HAP-1 (cell line): ENCODE data around the gene MIS18A.

Experiments used
- DNase-seq, 2 experiments: peaks; one replicate each; pipeline ENCODE4 v3.0.0-alpha.2; 2016 to 2020; ENCODE audit warnings: low spot score in 2 of 2
- H3K27me3 ChIP-seq: fragments of 250-450 bp; sonication (Bioruptor Pico); 2 replicates; pipeline ENCODE4 v1.5.1; 2020; ENCODE audit warnings: low read depth, mild to moderate bottlenecking, moderate library complexity
- H3K36me3 ChIP-seq: fragments of 250-450 bp; sonication (Bioruptor Pico); replicated peaks from 2 replicates; pipeline ENCODE4 v1.5.1; 2020; ENCODE audit warnings: mild to moderate bottlenecking
- H3K4me1 ChIP-seq: fragments of 250-450 bp; sonication (Bioruptor Pico); 2 replicates; pipeline ENCODE4 v1.5.1; 2020; ENCODE audit warnings: mild to moderate bottlenecking
- H3K4me3 ChIP-seq: fragments of 250-450 bp; sonication (Bioruptor Pico); 2 replicates; pipeline ENCODE4 v1.5.1; 2020; ENCODE audit warnings: mild to moderate bottlenecking, moderate library complexity
- H3K9me3 ChIP-seq: fragments of 250-450 bp; sonication (Bioruptor Pico); 2 replicates; pipeline ENCODE4 v1.5.1; 2020; ENCODE audit warnings: mild to moderate bottlenecking, moderate library complexity
- in situ Hi-C: fragments of 300-500 bp; cut with MboI; formaldehyde crosslinking; loops from 3 replicates; pipeline ENCODE4 v1.14.3; 2020; ENCODE audit warnings: low sequenced_read_pairs, inconsistent platforms, mixed read lengths

The MIS18A gene

GRCh38 chr21:32257962-32258785 lies 20.7 kb downstream of the MIS18A start:
- peak; percentile 70 to 77 for DNase-seq
- in situ Hi-C loops = loop anchor here (25.0 kb wide), 1 partner anchor 471 kb away; no protein-coding TSS in a partner anchor
- no peak overlapping the region for H3K4me3 ChIP-seq
- H3K9me3 ChIP-seq = no peaks in the 10 kb centered on the region
- no peaks in the 10 kb centered on the region for H3K36me3 ChIP-seq
- peaks cover 5% of the 10 kb centered on the region; the same call in 1 of the 2 replicates for H3K27me3 ChIP-seq
- H3K4me1 ChIP-seq = no peaks in the 10 kb centered on the region

- Histone ChIP-seq H3K4me1 (no peaks in the 10 kb centered on the region), H3K9me3 (no peaks in the 10 kb centered on the region), H3K27me3 (peaks cover 8% of the 10 kb centered on the region), H3K4me3 (no peak overlapping the region), H3K36me3 (no peaks in the 10 kb centered on the region)
- in situ Hi-C loops = loop anchor here (25.0 kb wide), 1 partner anchor 470 kb away; no protein-coding TSS in a partner anchor
- DNase-seq = peak in 1 of 2 experiments; percentile 21
Measured at GRCh38 chr21:32256873-32257620, 21.8 kb downstream of the MIS18A start.

- Histone ChIP-seq H3K9me3 (no peaks in the 10 kb centered on the region), H3K27me3 (peaks cover 8% of the 10 kb centered on the region), H3K4me1 (no peaks in the 10 kb centered on the region), H3K4me3 (no peak overlapping the region), H3K36me3 (no peaks in the 10 kb centered on the region)
- in situ Hi-C loops = loop anchor here (25.0 kb wide), 1 partner anchor 469 kb away; no protein-coding TSS in a partner anchor
- DNase-seq = no peak
Measured at GRCh38 chr21:32256251-32256650, 22.6 kb downstream of the MIS18A start.

- H3K27me3 ChIP-seq = peaks cover 12% of the 10 kb centered on the region
- no peak overlapping the region for H3K4me3 ChIP-seq
- no peaks in the 10 kb centered on the region for H3K9me3 ChIP-seq
- in situ Hi-C loops = loop anchor here (25.0 kb wide), 1 partner anchor 466 kb away; no protein-coding TSS in a partner anchor
- no peak for DNase-seq
- H3K4me1 ChIP-seq = no peaks in the 10 kb centered on the region
- no peaks in the 10 kb centered on the region for H3K36me3 ChIP-seq
Measured at GRCh38 chr21:32253215-32253641, 25.6 kb downstream of the MIS18A start.

- peaks cover 13% of the 10 kb centered on the region for H3K27me3 ChIP-seq
- no peaks in the 10 kb centered on the region for H3K9me3 ChIP-seq
- in situ Hi-C loops = loop anchor here (25.0 kb wide), 1 partner anchor 465 kb away; no protein-coding TSS in a partner anchor
- no peak for DNase-seq
- no peaks in the 10 kb centered on the region for H3K36me3 ChIP-seq
- H3K4me1 ChIP-seq = no peaks in the 10 kb centered on the region
- no peak overlapping the region for H3K4me3 ChIP-seq
Measured at GRCh38 chr21:32252136-32252535, 26.7 kb downstream of the MIS18A start.

- in situ Hi-C loops = loop anchor here (25.0 kb wide), 1 partner anchor 462 kb away; no protein-coding TSS in a partner anchor
Measured at GRCh38 chr21:32249511-32250280, 29.2 kb downstream of the MIS18A start.

GRCh38 chr21:32248571-32249461 lies 30.0 kb downstream of the MIS18A start:
- H3K36me3 ChIP-seq = no peaks in the 10 kb centered on the region
- H3K9me3 ChIP-seq = no peaks in the 10 kb centered on the region
- peaks cover 13% of the 10 kb centered on the region for H3K27me3 ChIP-seq
- H3K4me1 ChIP-seq = no peaks in the 10 kb centered on the region
- in situ Hi-C loops = no loop called here
- no peak overlapping the region for H3K4me3 ChIP-seq
- DNase-seq = no peak

More at GRCh38 chr21:32249511-32250280, 29.2 kb downstream of the MIS18A start:
- Histone ChIP-seq H3K36me3 (no peaks in the 10 kb centered on the region), H3K27me3 (peaks cover 13% of the 10 kb centered on the region), H3K9me3 (no peaks in the 10 kb centered on the region), H3K4me3 (no peak overlapping the region), H3K4me1 (no peaks in the 10 kb centered on the region)
- no peak for DNase-seq

- in situ Hi-C loops = no loop called here
Measured at GRCh38 chr21:32246571-32247140, 32.2 kb downstream of the MIS18A start.

GRCh38 chr21:32245971-32246370 lies 32.9 kb downstream of the MIS18A start:
- no peaks in the 10 kb centered on the region for H3K4me1 ChIP-seq
- in situ Hi-C loops = no loop called here

More at GRCh38 chr21:32246571-32247140, 32.2 kb downstream of the MIS18A start:
- DNase-seq = no peak
- H3K4me1 ChIP-seq = no peaks in the 10 kb centered on the region
- no peak overlapping the region for H3K4me3 ChIP-seq
- peaks cover 11% of the 10 kb centered on the region for H3K27me3 ChIP-seq
- no peaks in the 10 kb centered on the region for H3K9me3 ChIP-seq
- H3K36me3 ChIP-seq = no peaks in the 10 kb centered on the region

GRCh38 chr21:32240851-32241687 lies 37.8 kb downstream of the MIS18A start:
- no peaks in the 10 kb centered on the region for H3K36me3 ChIP-seq
- no peak for DNase-seq
- H3K4me1 ChIP-seq = no peaks in the 10 kb centered on the region
- in situ Hi-C loops = no loop called here
- H3K27me3 ChIP-seq = 0 out of 2 replicates have a peak, but pooled peaks cover 5% of the 10 kb centered on the region
- no peaks in the 10 kb centered on the region for H3K9me3 ChIP-seq
- H3K4me3 ChIP-seq = no peak overlapping the region

More at GRCh38 chr21:32245971-32246370, 32.9 kb downstream of the MIS18A start:
- DNase-seq = no peak
- no peaks in the 10 kb centered on the region for H3K36me3 ChIP-seq
- H3K9me3 ChIP-seq = no peaks in the 10 kb centered on the region
- peaks cover 11% of the 10 kb centered on the region for H3K27me3 ChIP-seq
- H3K4me3 ChIP-seq = no peak overlapping the region

- H3K27me3 ChIP-seq = no peaks in the 10 kb centered on the region
- in situ Hi-C loops = no loop called here
Measured at GRCh38 chr21:32239551-32239950, 39.3 kb downstream of the MIS18A start.

More at GRCh38 chr21:32239551-32239950, 39.3 kb downstream of the MIS18A start:
- no peak overlapping the region for H3K4me3 ChIP-seq
- no peak for DNase-seq
- H3K9me3 ChIP-seq = no peaks in the 10 kb centered on the region; the same call in 1 of the 2 replicates
- no peaks in the 10 kb centered on the region for H3K4me1 ChIP-seq
- H3K36me3 ChIP-seq = no peaks in the 10 kb centered on the region
